OCI-LY7 (cell line): ENCODE measurements around the gene CACNA2D2. TPM values are rescaled to one million over a fixed set of nuclear protein-coding genes. Genes with fewer than 3 reads are reported as not detected.

Source experiments
- BruUV-seq: library from RNA; stranded (reverse); fragments of 400-500 nt; replicated peaks from 2 replicates; lab custom pipeline; 2021; lab: Mats Ljungman, UMichigan
- CTCF ChIA-PET: fragments of 300-600 bp; sonication (Branson Sonifier 250); formaldehyde crosslinking; loops from one replicate; lab custom pipeline; 2022; ENCODE audit warnings: antibody characterized with exemption; ENCODE audit not compliant: unreplicated experiment; lab: Charles Lee
- POLR2A ChIA-PET: fragments of 300-600 bp; sonication (Branson Sonifier 250); formaldehyde crosslinking; loops from one replicate; lab custom pipeline; 2022; ENCODE audit warnings: antibody characterized with exemption; lab: Charles Lee
- DNase-seq: peaks from one replicate; pipeline ENCODE4 v3.0.0-alpha.2; 2015; ENCODE audit warnings: low spot score
- H2AFZ ChIP-seq: fragments of 200-600 bp; sonication (generic), shearing (Covaris generic); 2 replicates; pipeline ENCODE4 v1.6.1; 2014; ENCODE audit warnings: mild to moderate bottlenecking, antibody characterized with exemption, low read length, moderate library complexity
- H3K27ac ChIP-seq: fragments of 200-600 bp; sonication (generic); 2 replicates; pipeline ENCODE4 v1.5.1; 2014; ENCODE audit warnings: mixed run types, low read depth, mild to moderate bottlenecking, moderate library complexity, low read length, inconsistent platforms; ENCODE audit not compliant: poor library complexity, severe bottlenecking
- H3K36me3 ChIP-seq: fragments of 200-600 bp; sonication (generic); 2 replicates; pipeline ENCODE4 v1.6.1; 2014; ENCODE audit warnings: mild to moderate bottlenecking, antibody characterized with exemption, low read length, moderate library complexity, mixed read lengths; ENCODE audit not compliant: insufficient read depth
- H3K4me1 ChIP-seq: fragments of 200-600 bp; sonication (generic); 2 replicates; pipeline ENCODE4 v1.5.1; 2014; ENCODE audit warnings: mild to moderate bottlenecking, low read length; ENCODE audit not compliant: insufficient read depth, poor library complexity, severe bottlenecking
- H3K4me2 ChIP-seq: fragments of 200-600 bp; sonication (generic); 2 replicates; pipeline ENCODE4 v1.6.1; 2014; ENCODE audit warnings: mild to moderate bottlenecking, low read length
- H3K4me3 ChIP-seq: fragments of 200-600 bp; sonication (generic); 2 replicates; pipeline ENCODE4 v1.5.1; 2014; ENCODE audit warnings: mild to moderate bottlenecking, low read depth, low read length; ENCODE audit not compliant: poor library complexity, severe bottlenecking
- H3K79me2 ChIP-seq: fragments of 200-600 bp; sonication (generic); 2 replicates; pipeline ENCODE4 v1.6.1; 2016; ENCODE audit warnings: low read depth, mild to moderate bottlenecking, low read length, moderate library complexity, mixed read lengths; ENCODE audit not compliant: insufficient read depth
- H3K9me2 ChIP-seq: fragments of 200-600 bp; sonication (generic); 2 replicates; pipeline ENCODE4 v1.6.1; 2016; ENCODE audit warnings: mild to moderate bottlenecking, low read length, mixed read lengths; ENCODE audit not compliant: insufficient read depth
- H3K9me3 ChIP-seq: fragments of 200-600 bp; sonication (generic); 2 replicates; pipeline ENCODE4 v1.6.1; 2014; ENCODE audit warnings: mild to moderate bottlenecking, mixed run types, low read length, mixed read lengths
- H4K20me1 ChIP-seq: fragments of 200-600 bp; sonication (generic); 2 replicates; pipeline ENCODE4 v1.6.1; 2014; ENCODE audit warnings: mild to moderate bottlenecking, antibody characterized with exemption, low read length, moderate library complexity, mixed read lengths; ENCODE audit not compliant: insufficient read depth
- EZH2phosphoT487 ChIP-seq: fragments of 200-600 bp; sonication (generic); IDR thresholded peaks from 2 replicates; pipeline ENCODE4 v1.6.1; 2018; ENCODE audit warnings: low read depth, borderline replicate concordance, mild to moderate bottlenecking, mixed run types, antibody characterized with exemption, low read length, moderate library complexity, mixed read lengths
- intact Hi-C: fragments of 100-400 bp; cut with micrococcal nuclease; formaldehyde crosslinking; loops from one replicate; pipeline ENCODE4 v1.10.0; 2022; ENCODE audit not compliant: unreplicated experiment
- total RNA-seq, 2 experiments: library from RNA; depleted of rRNA in 1 of 2; stranded (reverse); fragments of >200 nt in 1 of 2; shearing (Covaris generic) in 1 of 2; gene quantifications; 2 replicates each; pipeline ENCODE4 v1.2.3, GENCODE V29; 2014 to 2022
- TF ChIP-seq, protein P1 (sequence below): fragments of 200-600 bp; sonication (generic); conservative IDR thresholded peaks from 2 replicates; pipeline ENCODE4 v1.5.1; 2014; ENCODE audit warnings: mild to moderate bottlenecking, antibody characterized with exemption, low read length, moderate library complexity, mixed read lengths

The CACNA2D2 gene
- total RNA-seq, 2 experiments from 2014 or later: 0.09 to 0.21 TPM

DNA sequence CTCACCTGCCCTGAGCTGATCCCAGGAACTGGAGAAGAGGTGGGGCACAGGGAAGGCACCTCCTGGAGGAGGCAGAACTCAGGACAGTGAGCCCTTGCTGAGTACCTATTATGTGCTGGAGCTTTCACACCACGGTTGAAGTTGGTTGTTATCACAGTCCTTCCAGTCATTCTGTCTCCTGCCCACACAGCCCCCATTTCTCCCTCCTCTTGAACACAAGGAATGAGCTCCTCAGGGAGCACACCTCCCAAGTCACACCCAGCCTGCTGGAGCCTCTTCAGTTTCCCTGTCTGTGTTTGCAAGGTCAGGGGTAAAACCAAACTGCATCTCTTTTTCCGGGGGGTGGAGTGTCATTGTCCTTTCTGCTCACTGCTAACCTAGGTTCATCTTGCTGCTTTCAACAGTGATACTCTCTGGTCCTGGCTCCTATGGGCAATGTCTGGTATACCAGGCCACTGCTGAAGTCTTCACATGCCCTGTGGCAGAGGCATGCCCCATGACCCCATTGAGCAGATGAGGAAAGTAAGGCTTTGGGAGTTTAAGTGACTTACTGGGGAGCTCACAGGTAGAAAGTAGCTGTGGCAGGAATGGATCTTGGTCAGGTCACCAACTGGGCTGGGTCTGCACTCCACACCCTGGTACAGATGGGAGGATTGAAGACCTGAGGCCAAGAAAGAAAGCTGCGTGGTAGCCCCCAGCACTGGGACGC lies 34.1 kb upstream of the CACNA2D2 start:
- Histone ChIP-seq H3K9me3 (no peaks in the 10 kb centered on the region), H3K4me1 (no peaks in the 10 kb centered on the region), H2AFZ (no peak overlapping the region), H3K79me2 (no peaks in the 10 kb centered on the region), H3K36me3 (no peaks in the 10 kb centered on the region), H3K4me3 (no peak overlapping the region), H3K4me2 (no peak overlapping the region), H3K9me2 (no peaks in the 10 kb centered on the region), H3K27ac (no peak overlapping the region), H4K20me1 (no peaks in the 10 kb centered on the region)
- intact Hi-C loops: no loop called here
- CTCF ChIA-PET: no interaction called here
- POLR2A ChIA-PET: interaction anchor here (0.6 kb wide), 1 partner anchor 972 kb away, joined by 4 read pairs; no protein-coding TSS in a partner anchor
- no peak for DNase-seq
- TF ChIP-seq EZH2phosphoT487: no peak
- TF ChIP-seq, protein P1, sequence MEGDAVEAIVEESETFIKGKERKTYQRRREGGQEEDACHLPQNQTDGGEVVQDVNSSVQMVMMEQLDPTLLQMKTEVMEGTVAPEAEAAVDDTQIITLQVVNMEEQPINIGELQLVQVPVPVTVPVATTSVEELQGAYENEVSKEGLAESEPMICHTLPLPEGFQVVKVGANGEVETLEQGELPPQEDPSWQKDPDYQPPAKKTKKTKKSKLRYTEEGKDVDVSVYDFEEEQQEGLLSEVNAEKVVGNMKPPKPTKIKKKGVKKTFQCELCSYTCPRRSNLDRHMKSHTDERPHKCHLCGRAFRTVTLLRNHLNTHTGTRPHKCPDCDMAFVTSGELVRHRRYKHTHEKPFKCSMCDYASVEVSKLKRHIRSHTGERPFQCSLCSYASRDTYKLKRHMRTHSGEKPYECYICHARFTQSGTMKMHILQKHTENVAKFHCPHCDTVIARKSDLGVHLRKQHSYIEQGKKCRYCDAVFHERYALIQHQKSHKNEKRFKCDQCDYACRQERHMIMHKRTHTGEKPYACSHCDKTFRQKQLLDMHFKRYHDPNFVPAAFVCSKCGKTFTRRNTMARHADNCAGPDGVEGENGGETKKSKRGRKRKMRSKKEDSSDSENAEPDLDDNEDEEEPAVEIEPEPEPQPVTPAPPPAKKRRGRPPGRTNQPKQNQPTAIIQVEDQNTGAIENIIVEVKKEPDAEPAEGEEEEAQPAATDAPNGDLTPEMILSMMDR: no peak
- BruUV-seq: no TSS peak

DNA sequence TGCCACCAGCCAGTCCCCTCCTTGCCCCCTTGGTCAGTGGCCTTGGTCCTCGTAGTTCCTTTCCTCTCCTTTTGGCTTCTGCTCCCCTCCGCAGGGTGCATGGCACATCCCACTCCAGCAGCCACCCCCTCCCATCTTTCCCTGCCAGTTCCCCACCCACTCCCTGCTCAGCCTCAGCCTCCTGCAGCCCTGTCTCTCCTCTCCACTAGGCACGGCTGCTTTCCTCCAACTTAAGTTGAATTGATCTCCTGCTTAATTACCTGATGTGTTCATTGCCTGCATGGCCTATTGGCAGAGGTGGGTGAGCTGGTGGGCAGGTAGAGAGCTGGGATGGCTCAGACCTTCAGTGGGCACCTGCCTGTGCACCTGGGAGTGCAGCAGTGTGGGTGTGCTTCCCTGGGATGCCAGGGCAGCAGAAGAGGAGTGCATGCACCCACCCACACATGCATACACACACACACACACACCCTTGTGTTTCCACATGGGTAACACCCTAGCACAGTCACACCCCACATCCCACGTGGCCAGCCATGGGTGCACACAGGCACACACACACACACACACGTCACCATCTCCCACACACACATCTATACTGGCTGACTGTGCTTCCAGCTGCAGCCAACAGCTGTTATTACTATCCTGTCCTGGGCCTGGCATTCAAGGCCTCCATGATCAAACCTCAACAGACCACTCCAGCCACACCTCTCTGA lies 33.2 kb upstream of the CACNA2D2 start:
- Histone ChIP-seq H3K36me3 (no peaks in the 10 kb centered on the region), H3K4me1 (no peaks in the 10 kb centered on the region), H3K79me2 (no peaks in the 10 kb centered on the region), H4K20me1 (no peaks in the 10 kb centered on the region), H3K27ac (no peak overlapping the region), H2AFZ (no peak overlapping the region), H3K9me3 (no peaks in the 10 kb centered on the region), H3K4me2 (no peak overlapping the region), H3K9me2 (no peaks in the 10 kb centered on the region), H3K4me3 (no peak overlapping the region)
- ChIA-PET CTCF (no interaction called here), POLR2A (interaction anchor here (0.6 kb wide), 1 partner anchor 973 kb away, joined by 4 read pairs; no protein-coding TSS in a partner anchor)
- TF ChIP-seq EZH2phosphoT487: no peak
- TF ChIP-seq, protein P1: no peak
- no peak for DNase-seq
- intact Hi-C loops: no loop called here
- BruUV-seq: no TSS peak
